Aorta (tissue), 5 donors: Measurements from ENCODE around the gene NECAB2. TPM values are rescaled to one million over a fixed set of nuclear protein-coding genes. Genes with fewer than 3 reads are reported as not detected.
A peak's percentile ranks its signal among the peaks of the same experiment; 100 is the strongest.

Source experiments
- ATAC-seq: fragments of 200-7000 bp; cut with Tn5 transposase; one replicate; pipeline ENCODE4 v1.9.1; 2022; ENCODE audit warnings: moderate library complexity; ENCODE audit not compliant: low FRiP score
- DNase-seq, 2 donors: peaks; one replicate each; pipeline ENCODE4 v3.0.0-alpha.2; 2020
- H3K27ac ChIP-seq, 2 donors: one replicate each; pipeline ENCODE4 v1.5.1; 2013; ENCODE audit warnings: low read length in 2 of 2, mild to moderate bottlenecking in 2 of 2, moderate library complexity in 2 of 2, control low read depth in 1 of 2, inconsistent platforms in 1 of 2, low read depth in 1 of 2
- H3K27me3 ChIP-seq, 2 donors: one replicate each; pipeline ENCODE4 v1.6.1; 2013; ENCODE audit warnings: control low read depth in 1 of 2, low read length in 1 of 2, mild to moderate bottlenecking in 1 of 2, moderate library complexity in 1 of 2; ENCODE audit not compliant: insufficient read depth in 2 of 2, control insufficient read depth in 1 of 2
- H3K36me3 ChIP-seq, 2 donors: one replicate each; pipeline ENCODE4 v1.6.1; 2013; ENCODE audit warnings: control low read depth in 1 of 2, low read length in 1 of 2, mild to moderate bottlenecking in 1 of 2; ENCODE audit not compliant: insufficient read depth in 2 of 2, control insufficient read depth in 1 of 2
- H3K4me1 ChIP-seq, 2 donors: one replicate each; pipeline ENCODE4 v1.6.1; 2013; ENCODE audit warnings: low read length in 2 of 2, control low read depth in 1 of 2, mild to moderate bottlenecking in 1 of 2, moderate library complexity in 1 of 2; ENCODE audit not compliant: insufficient read depth in 2 of 2, control insufficient read depth in 1 of 2
- H3K4me3 ChIP-seq, 2 donors: one replicate each; pipeline ENCODE4 v1.5.1; 2013; ENCODE audit warnings: low read length in 2 of 2, control low read depth in 1 of 2, mild to moderate bottlenecking in 1 of 2
- H3K9me3 ChIP-seq: one replicate; pipeline ENCODE4 v1.6.1; 2013; ENCODE audit warnings: mild to moderate bottlenecking, low read length; ENCODE audit not compliant: control insufficient read depth
- WGBS, 2 donors: extraction: QIAGEN DNeasy Blood & Tissue Kit; methylation state at CpG; one replicate each; pipeline ENCODE4 v1.1.7; 2013; 5-methylcytosine and 5-hydroxymethylcytosine counted together
- intact Hi-C, 2 donors: fragments of 100-400 bp; cut with DNase I; formaldehyde crosslinking; loops; one replicate each; pipeline versions ENCODE4 v1.14.2 to v1.15.0; 2022
- polyA plus RNA-seq, 2 donors: library from polyadenylated mRNA; stranded (reverse); fragments of 200-250 nt; gene quantifications; one replicate each; pipeline ENCODE4 v1.2.3, GENCODE V29; 2013
- total RNA-seq, 2 donors: library from RNA; stranded (reverse); fragmentation: NEBNext Ultra II Directional; extraction: Animal tissue kit (Norgen Biotek cat#: 25700); gene quantifications; one replicate each; pipeline ENCODE4 v1.2.1, GENCODE V29; 2021
- donor health status: healthy with polysubstance abuse.
- donor health status: Bipolar disorder and iron deficiency.
- donor health status: DM: no; HTN: no; CAD: no.
- donor health status: DM: no; HTN: no; CAD: no.
- donor health status: DM: yes; HTN: yes; CAD: no.

The NECAB2 gene
- total and polyA plus RNA-seq, 4 donors, result 0.23 to 0.75 TPM; not detected in 2

GRCh38 chr16:83968306-83968851 lies 335 bp downstream of the NECAB2 start:
- Histone ChIP-seq H3K4me3 (peak overlapping the region; percentile 39 to 55), H3K27ac (no peak overlapping the region), H3K4me1 (no peaks in the 10 kb centered on the region), H3K27me3 (no peaks in the 10 kb centered on the region), H3K36me3 (peaks cover 0 to 2% of the 10 kb centered on the region in 2 donors), H3K9me3 (no peaks in the 10 kb centered on the region)
- 0 to 1% methylated on average over 7 to 87 of the region's 87 CpGs for WGBS, 2 donors
- DNase-seq (no peak), ATAC-seq (no peak)
- intact Hi-C loops, result loop anchor here (5.0 to 10.0 kb wide), 2 partner anchors 214 to 216 kb away; partner anchors contain the start of gene TAF1C (in 1 of the 2)

- no peak overlapping the region for H3K4me3 ChIP-seq
- intact Hi-C loops, result loop anchor here (5.0 to 10.0 kb wide), 2 partner anchors 213 to 216 kb away; partner anchors contain the start of gene TAF1C (in 1 of the 2)
Observed at GRCh38 chr16:83968891-83969649, 1.0 kb downstream of the NECAB2 start.

GRCh38 chr16:83969771-83970429 lies 1.9 kb downstream of the NECAB2 start:
- no peaks in the 10 kb centered on the region for H3K4me1 ChIP-seq
- H3K4me3 ChIP-seq, result no peak overlapping the region
- 49 to 62% methylated on average over 16 to 18 of the region's 18 CpGs for WGBS, 2 donors
- DNase-seq (peak; percentile 38 to 69), ATAC-seq (no peak)
- intact Hi-C loops, result loop anchor here (5.0 to 10.0 kb wide), 2 partner anchors 212 to 215 kb away; partner anchors contain the start of gene TAF1C (in 1 of the 2)
- no peaks in the 10 kb centered on the region for H3K27me3 ChIP-seq
- no peak overlapping the region for H3K27ac ChIP-seq
- peaks cover 0 to 2% of the 10 kb centered on the region in 2 donors for H3K36me3 ChIP-seq
- no peaks in the 10 kb centered on the region for H3K9me3 ChIP-seq

More at GRCh38 chr16:83968891-83969649, 1.0 kb downstream of the NECAB2 start:
- peaks cover 0 to 2% of the 10 kb centered on the region in 2 donors for H3K36me3 ChIP-seq
- no peak for ATAC-seq
- no peaks in the 10 kb centered on the region for H3K9me3 ChIP-seq
- no peaks in the 10 kb centered on the region for H3K4me1 ChIP-seq
- WGBS, 2 donors, result 4 to 5% methylated on average over 24 to 45 of the region's 45 CpGs
- H3K27me3 ChIP-seq, result no peaks in the 10 kb centered on the region
- DNase-seq, result peak in 1 of 2 donors; percentile 45
- no peak overlapping the region for H3K27ac ChIP-seq

- 85% methylated on average over 6 of the region's 6 CpGs for WGBS, 2 donors
- Histone ChIP-seq H3K4me1 (no peaks in the 10 kb centered on the region), H3K27me3 (no peaks in the 10 kb centered on the region), H3K27ac (no peak overlapping the region), H3K4me3 (no peak overlapping the region), H3K9me3 (no peaks in the 10 kb centered on the region), H3K36me3 (peaks cover 0 to 2% of the 10 kb centered on the region in 2 donors)
- DNase-seq (peak; percentile 38 to 66), ATAC-seq (no peak)
- intact Hi-C loops, result no loop called here
Observed at GRCh38 chr16:83970430-83970815, 2.4 kb downstream of the NECAB2 start.

GRCh38 chr16:83971165-83972130 lies 3.4 kb downstream of the NECAB2 start:
- Histone ChIP-seq H3K4me3 (no peak overlapping the region), H3K4me1 (no peaks in the 10 kb centered on the region), H3K27ac (no peak overlapping the region), H3K36me3 (no peaks in the 10 kb centered on the region), H3K27me3 (no peaks in the 10 kb centered on the region), H3K9me3 (no peaks in the 10 kb centered on the region)
- ATAC-seq (peak; percentile 2), DNase-seq (peak; percentile 31 to 70)
- intact Hi-C loops, result no loop called here
- WGBS, 2 donors, result 81 to 82% methylated on average over 27 of the region's 27 CpGs

GRCh38 chr16:83972256-83973008 lies 4.4 kb downstream of the NECAB2 start:
- Histone ChIP-seq H3K4me3 (no peak overlapping the region), H3K4me1 (no peaks in the 10 kb centered on the region), H3K9me3 (no peaks in the 10 kb centered on the region), H3K27me3 (no peaks in the 10 kb centered on the region), H3K36me3 (no peaks in the 10 kb centered on the region), H3K27ac (no peak overlapping the region)
- 83 to 84% methylated on average over 19 of the region's 19 CpGs for WGBS, 2 donors
- peak; percentile 12 to 36 for DNase-seq
- intact Hi-C loops, result no loop called here
- no peak for ATAC-seq

GRCh38 chr16:83973077-83973476 lies 5.0 kb downstream of the NECAB2 start:
- DNase-seq (peak; percentile 31 to 34), ATAC-seq (no peak)
- intact Hi-C loops, result no loop called here
- Histone ChIP-seq H3K4me3 (no peak overlapping the region), H3K27me3 (no peaks in the 10 kb centered on the region), H3K36me3 (no peaks in the 10 kb centered on the region), H3K27ac (no peak overlapping the region), H3K4me1 (no peaks in the 10 kb centered on the region), H3K9me3 (no peaks in the 10 kb centered on the region)
- WGBS, 2 donors, result 85 to 86% methylated on average over 10 of the region's 10 CpGs
